AG09309 (cell line): ENCODE results near the gene JAZF1.

ENCODE experiments used
- DNase-seq: peaks from one replicate; pipeline ENCODE4 v3.0.0-alpha.2; 2010; ENCODE audit warnings: low read depth
- H3K4me3 ChIP-seq: 2 replicates; pipeline ENCODE4 v1.5.1; 2011; ENCODE audit warnings: mild to moderate bottlenecking, low read depth, low read length, moderate library complexity; ENCODE audit not compliant: control insufficient read depth
- CTCF ChIP-seq: IDR thresholded peaks from 2 replicates; pipeline ENCODE4 v1.5.1; 2011; ENCODE audit warnings: mild to moderate bottlenecking, low read depth, low read length, inconsistent platforms; ENCODE audit not compliant: insufficient read depth, control insufficient read depth; ENCODE audit errors: missing control alignments

JAZF1 gene

GRCh38 chr7:27875832-27876231 lies 304.8 kb downstream of the JAZF1 start:
- no peak for DNase-seq
- no peak overlapping the region for H3K4me3 ChIP-seq
- TF ChIP-seq CTCF = no peak

- no peak for TF ChIP-seq CTCF
- DNase-seq = no peak
- no peak overlapping the region for H3K4me3 ChIP-seq
Measured at GRCh38 chr7:27875061-27875460, 305.5 kb downstream of the JAZF1 start.

GRCh38 chr7:27873981-27874957 lies 306.3 kb downstream of the JAZF1 start:
- no peak overlapping the region for H3K4me3 ChIP-seq
- DNase-seq = no peak

GRCh38 chr7:27872356-27873275 lies 308.0 kb downstream of the JAZF1 start:
- TF ChIP-seq CTCF = no peak
- no peak overlapping the region for H3K4me3 ChIP-seq
- no peak for DNase-seq

More at GRCh38 chr7:27873981-27874957, 306.3 kb downstream of the JAZF1 start:
- TF ChIP-seq CTCF = no peak

GRCh38 chr7:27871866-27872265 lies 308.7 kb downstream of the JAZF1 start:
- H3K4me3 ChIP-seq = no peak overlapping the region
- DNase-seq = no peak
- no peak for TF ChIP-seq CTCF

GRCh38 chr7:27871086-27871485 lies 309.5 kb downstream of the JAZF1 start:
- DNase-seq = no peak
- no peak overlapping the region for H3K4me3 ChIP-seq
- TF ChIP-seq CTCF = no peak
